Sigmoid colon (tissue), 7 donors: ENCODE measurements around the gene KLHL12. TPM values are rescaled to one million over a fixed set of nuclear protein-coding genes. Genes with fewer than 3 reads are reported as not detected.

Experiments used
- DNase-seq: peaks from one replicate; pipeline ENCODE4 v3.0.0-alpha.2; 2019
- H3K27ac ChIP-seq, 4 donors: fragments of 200-600 bp; sonication (generic); one replicate each; pipeline ENCODE4 v1.5.1; 2016 to 2019; ENCODE audit warnings: mild to moderate bottlenecking in 1 of 4
- H3K27me3 ChIP-seq, 3 donors: fragments of 200-600 bp; sonication (generic); one replicate each; pipeline ENCODE4 v1.5.1; 2019; ENCODE audit warnings: mild to moderate bottlenecking in 1 of 3
- H3K36me3 ChIP-seq, 4 donors: fragments of 200-600 bp; sonication (generic); one replicate each; pipeline ENCODE4 v1.5.1; 2016 to 2019
- H3K4me1 ChIP-seq, 4 donors: fragments of 200-600 bp; sonication (generic); one replicate each; pipeline ENCODE4 v1.5.1; 2017 to 2019
- H3K4me3 ChIP-seq, 4 donors: fragments of 200-600 bp; sonication (generic); one replicate each; pipeline ENCODE4 v1.5.1; 2017 to 2019; ENCODE audit warnings: mild to moderate bottlenecking in 2 of 4, moderate library complexity in 1 of 4
- H3K9me3 ChIP-seq, 4 donors: fragments of 200-600 bp in 3 of 4; sonication (generic) in 3 of 4; one replicate each; pipeline versions ENCODE4 v1.5.1 to v1.6.1; 2013 to 2019
- EP300 ChIP-seq, 4 donors: sonication (generic); formaldehyde crosslinking; IDR thresholded peaks; one replicate each; pipeline ENCODE4 v1.6.1; 2017; ENCODE audit warnings: antibody characterized with exemption in 4 of 4
- POLR2A ChIP-seq, 2 donors: fragments of 450-650 bp; IDR thresholded peaks; one replicate each; pipeline ENCODE4 v1.6.1; 2016; ENCODE audit warnings: antibody characterized with exemption in 2 of 2, mild to moderate bottlenecking in 2 of 2, moderate library complexity in 2 of 2
- POLR2AphosphoS5 ChIP-seq, 4 donors: sonication (generic); formaldehyde crosslinking; IDR thresholded peaks; one replicate each; pipeline ENCODE4 v1.6.1; 2017; ENCODE audit warnings: antibody characterized with exemption in 4 of 4
- WGBS, 2 donors: extraction: QIAGEN DNeasy Blood & Tissue Kit; methylation state at CpG; one replicate each; pipeline ENCODE4 v1.1.7; 2013; 5-methylcytosine and 5-hydroxymethylcytosine counted together
- intact Hi-C: fragments of 100-400 bp; cut with DNase I; formaldehyde crosslinking; loops from one replicate; pipeline ENCODE4 v1.15.1; 2023
- polyA plus RNA-seq, 3 donors: library from polyadenylated mRNA; stranded (reverse); fragments of 200-250 nt; gene quantifications; one replicate each; pipeline ENCODE4 v1.2.3, GENCODE V29; 2013
- total RNA-seq, 4 donors: library from RNA; depleted of rRNA; stranded (reverse); fragments of >200 nt; gene quantifications; one replicate each; pipeline ENCODE4 v1.1.0, GENCODE V29; 2016
- TF ChIP-seq, protein P1 (sequence below), 4 experiments: fragments of 450-650 bp in 3 of 4; fragments of 200-600 bp in 1 of 4; IDR thresholded peaks; one replicate each; pipeline ENCODE4 v1.5.1; 2016 to 2019; ENCODE audit warnings: antibody characterized with exemption in 4 of 4, mild to moderate bottlenecking in 3 of 4, moderate library complexity in 2 of 4
- donor health status: healthy with polysubstance abuse.
- donor health status: Bipolar disorder and iron deficiency.
- donor health status: healthy.

Gene KLHL12
- total and polyA plus RNA-seq, 7 donors = 12.9 to 27.0 (median 18.3) TPM

DNA sequence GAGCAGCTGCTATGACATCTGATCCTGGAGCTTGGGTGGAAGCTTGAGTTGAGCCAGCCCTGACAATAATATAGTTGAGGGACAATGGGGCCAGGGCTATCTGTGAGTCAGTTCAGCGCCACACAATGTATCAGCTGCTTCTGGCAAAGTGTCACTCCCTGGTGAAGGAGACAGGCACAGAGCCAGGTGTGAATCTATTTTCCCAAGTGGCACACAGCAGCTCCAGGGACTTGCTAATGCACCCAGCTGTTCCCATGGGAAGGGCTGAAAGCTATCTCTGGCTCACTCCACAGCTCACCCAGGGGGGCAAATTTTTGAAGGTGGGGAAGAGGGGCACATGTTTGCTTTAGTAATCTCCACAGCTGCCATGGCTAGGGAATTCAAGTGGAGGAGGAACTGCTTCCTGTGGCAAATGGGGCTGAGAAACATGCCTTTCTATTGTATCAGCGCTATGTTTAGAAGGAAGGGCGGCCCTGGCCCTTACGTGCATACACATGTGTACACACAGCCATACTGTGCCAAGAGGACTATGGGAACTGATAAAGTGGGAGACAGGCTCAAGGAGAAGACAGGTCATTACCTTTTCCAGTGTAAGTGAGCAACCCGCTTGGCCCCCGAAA lies 37.9 kb upstream of the KLHL12 start:
- Histone ChIP-seq H3K4me3 (no peak overlapping the region), H3K36me3 (peaks cover 0 to 39% (median 4%) of the 10 kb centered on the region in 4 donors), H3K4me1 (peaks cover 0 to 29% (median 16%) of the 10 kb centered on the region in 4 donors), H3K9me3 (no peaks in the 10 kb centered on the region), H3K27me3 (no peaks in the 10 kb centered on the region), H3K27ac (no peak overlapping the region)
- 95% methylated on average over 6 of the region's 6 CpGs for WGBS, 2 donors
- intact Hi-C loops = loop anchor here (2.0 to 5.0 kb wide), 2 partner anchors 62 to 156 kb away; partner anchors contain the start of genes KDM5B and PPFIA4
- no peak for DNase-seq
- TF ChIP-seq POLR2AphosphoS5 (IDR thresholded peaks at IDR 0.05) (no peak), POLR2A (IDR thresholded peaks at IDR 0.05) (no peak), EP300 (IDR thresholded peaks at IDR 0.05) (no peak)
- TF ChIP-seq, protein P1, sequence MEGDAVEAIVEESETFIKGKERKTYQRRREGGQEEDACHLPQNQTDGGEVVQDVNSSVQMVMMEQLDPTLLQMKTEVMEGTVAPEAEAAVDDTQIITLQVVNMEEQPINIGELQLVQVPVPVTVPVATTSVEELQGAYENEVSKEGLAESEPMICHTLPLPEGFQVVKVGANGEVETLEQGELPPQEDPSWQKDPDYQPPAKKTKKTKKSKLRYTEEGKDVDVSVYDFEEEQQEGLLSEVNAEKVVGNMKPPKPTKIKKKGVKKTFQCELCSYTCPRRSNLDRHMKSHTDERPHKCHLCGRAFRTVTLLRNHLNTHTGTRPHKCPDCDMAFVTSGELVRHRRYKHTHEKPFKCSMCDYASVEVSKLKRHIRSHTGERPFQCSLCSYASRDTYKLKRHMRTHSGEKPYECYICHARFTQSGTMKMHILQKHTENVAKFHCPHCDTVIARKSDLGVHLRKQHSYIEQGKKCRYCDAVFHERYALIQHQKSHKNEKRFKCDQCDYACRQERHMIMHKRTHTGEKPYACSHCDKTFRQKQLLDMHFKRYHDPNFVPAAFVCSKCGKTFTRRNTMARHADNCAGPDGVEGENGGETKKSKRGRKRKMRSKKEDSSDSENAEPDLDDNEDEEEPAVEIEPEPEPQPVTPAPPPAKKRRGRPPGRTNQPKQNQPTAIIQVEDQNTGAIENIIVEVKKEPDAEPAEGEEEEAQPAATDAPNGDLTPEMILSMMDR (IDR thresholded peaks at IDR 0.05) = no peak

DNA sequence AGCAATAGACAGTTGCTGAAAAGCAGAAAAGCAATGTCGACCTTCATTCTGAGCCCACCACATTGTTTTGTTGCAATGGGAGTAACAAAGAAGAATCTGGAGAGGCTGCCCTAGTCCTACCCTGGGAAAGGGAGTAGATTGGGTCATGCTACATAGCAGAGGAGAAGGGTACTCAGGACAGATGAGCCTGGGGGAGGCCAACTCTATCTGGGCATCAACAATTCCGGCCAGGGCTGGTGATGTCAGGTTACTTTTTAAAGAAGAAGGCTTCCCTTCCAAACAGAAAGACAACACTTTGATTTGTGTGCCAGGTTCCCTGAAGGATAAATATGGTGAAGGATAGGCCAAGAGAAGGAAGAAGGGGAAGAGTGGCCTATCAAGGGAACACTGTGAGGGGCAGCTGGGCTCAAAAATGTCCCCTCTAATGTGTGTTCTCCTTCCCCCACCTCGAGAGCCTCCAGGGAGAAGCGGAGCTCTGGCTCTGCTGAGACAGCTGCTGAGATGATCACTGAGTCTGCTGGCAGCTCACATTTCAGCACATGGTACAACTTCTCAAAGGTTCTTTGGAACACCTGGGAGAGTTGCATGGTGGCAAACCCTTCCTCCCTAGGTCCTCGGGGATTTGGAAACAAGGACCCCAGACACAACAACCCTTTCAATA lies 34.3 kb upstream of the KLHL12 start:
- intact Hi-C loops = loop anchor here (5.0 kb wide), 1 partner anchor 66 kb away; the partner anchor contains the start of gene PPFIA4
- DNase-seq = no peak

DNA sequence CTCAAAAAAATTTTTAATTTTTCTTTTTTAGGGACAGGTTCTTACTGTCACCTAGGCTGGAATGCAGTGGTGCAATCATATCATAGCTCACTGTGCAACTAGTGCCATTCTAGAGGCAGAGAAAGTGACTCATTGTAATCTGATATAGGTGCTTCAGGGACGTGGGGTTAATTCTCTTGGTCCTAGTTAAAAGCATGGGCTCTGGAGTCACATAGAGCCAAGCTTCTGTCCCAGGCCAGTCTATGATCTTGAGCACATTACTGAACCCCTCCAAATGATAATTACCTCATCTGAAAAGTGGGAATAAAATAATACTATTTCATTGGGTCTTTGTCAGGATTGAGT lies 32.2 kb upstream of the KLHL12 start:
- Histone ChIP-seq H3K9me3 (no peaks in the 10 kb centered on the region), H3K27ac (no peak overlapping the region), H3K36me3 (peaks cover 0 to 34% (median 4%) of the 10 kb centered on the region in 4 donors), H3K4me3 (no peak overlapping the region), H3K4me1 (peaks cover 0 to 39% (median 34%) of the 10 kb centered on the region in 4 donors), H3K27me3 (no peaks in the 10 kb centered on the region)
- no peak for TF ChIP-seq EP300 (IDR thresholded peaks at IDR 0.05)
- TF ChIP-seq, protein P1 (IDR thresholded peaks at IDR 0.05) = no peak
- no peak for TF ChIP-seq POLR2AphosphoS5 (IDR thresholded peaks at IDR 0.05)
- TF ChIP-seq POLR2A (IDR thresholded peaks at IDR 0.05) = no peak
- DNase-seq = no peak
- intact Hi-C loops = loop anchor here (2.0 kb wide), 1 partner anchor 32 kb away; the partner anchor contains the start of gene KLHL12
- WGBS, 2 donors = 80 to 88% methylated on average over 1 of the region's 1 CpG

More for the DNA sequence above, 34.3 kb upstream of the KLHL12 start:
- TF ChIP-seq POLR2AphosphoS5 (IDR thresholded peaks at IDR 0.05) = no peak
- no peak for TF ChIP-seq EP300 (IDR thresholded peaks at IDR 0.05)
- TF ChIP-seq POLR2A (IDR thresholded peaks at IDR 0.05) = no peak
- TF ChIP-seq, protein P1 (IDR thresholded peaks at IDR 0.05) = no peak
- Histone ChIP-seq H3K9me3 (no peaks in the 10 kb centered on the region), H3K4me1 (peaks cover 0 to 26% (median 23%) of the 10 kb centered on the region in 4 donors), H3K27me3 (no peaks in the 10 kb centered on the region), H3K4me3 (no peak overlapping the region), H3K36me3 (peaks cover 0 to 39% (median 4%) of the 10 kb centered on the region in 4 donors), H3K27ac (no peak overlapping the region)
- 93 to 95% methylated on average over 5 of the region's 5 CpGs for WGBS, 2 donors

DNA sequence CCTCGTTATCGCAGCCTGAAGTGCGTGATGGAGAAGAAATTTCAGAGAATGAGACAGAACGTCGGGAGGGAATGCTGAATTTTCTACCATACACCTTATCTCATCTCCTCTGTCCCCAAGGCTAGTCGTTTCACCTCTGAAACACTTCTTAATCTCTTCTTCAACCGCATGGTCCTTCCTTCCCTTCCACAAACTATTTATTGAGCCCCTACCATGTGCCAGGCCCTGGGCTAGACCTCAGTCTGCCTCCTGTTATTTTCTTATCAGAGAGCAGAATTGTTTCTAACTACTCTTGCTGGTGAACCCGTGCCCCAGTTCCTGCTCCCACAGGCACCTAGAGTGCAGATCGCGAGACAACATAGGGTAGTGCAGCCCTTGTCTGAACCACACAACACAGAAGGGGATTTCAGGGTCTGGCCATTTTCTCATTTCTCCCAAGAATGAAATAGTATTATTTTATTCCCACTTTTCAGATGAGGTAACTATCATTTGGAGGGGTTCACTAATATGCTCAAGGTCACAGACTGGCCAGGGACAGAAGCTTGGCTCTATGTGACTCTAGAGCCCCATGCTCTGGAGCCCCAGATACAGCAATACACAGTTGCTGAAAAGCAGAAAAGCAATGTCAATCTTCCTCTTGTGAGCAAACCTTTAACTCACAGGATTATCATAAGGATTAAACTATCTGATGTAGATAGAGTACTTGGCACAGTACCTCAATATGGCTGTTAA lies 31.7 kb upstream of the KLHL12 start:
- WGBS, 2 donors = 2 to 3% methylated on average over 10 of the region's 10 CpGs

More for the DNA sequence above, 31.7 kb upstream of the KLHL12 start:
- Histone ChIP-seq H3K4me3 (peak overlapping the region; percentile 81 to 99 (median 90)), H3K36me3 (peaks cover 0 to 29% (median 4%) of the 10 kb centered on the region in 4 donors), H3K9me3 (no peaks in the 10 kb centered on the region), H3K27me3 (no peaks in the 10 kb centered on the region), H3K27ac (peak overlapping the region; percentile 91 to 96 (median 92)), H3K4me1 (peaks cover 0 to 40% (median 39%) of the 10 kb centered on the region in 4 donors)
- DNase-seq = no peak
- intact Hi-C loops = loop anchor here (2.0 kb wide), 1 partner anchor 32 kb away; the partner anchor contains the start of gene KLHL12
- no peak for TF ChIP-seq EP300 (IDR thresholded peaks at IDR 0.05)
- no peak for TF ChIP-seq POLR2A (IDR thresholded peaks at IDR 0.05)
- TF ChIP-seq, protein P1 (IDR thresholded peaks at IDR 0.05) = no peak
- no peak for TF ChIP-seq POLR2AphosphoS5 (IDR thresholded peaks at IDR 0.05)
